HEK293T (cell line): ENCODE data around the gene PLET1.

Experiments used
- ARNT ChIP-seq: fragments of 450-650 bp; IDR thresholded peaks from 2 replicates; pipeline ENCODE4 v1.6.1; 2017; ENCODE audit warnings: mild to moderate bottlenecking
- BHLHE40 ChIP-seq: fragments of 450-650 bp; IDR thresholded peaks from 2 replicates; pipeline ENCODE4 v1.6.1; 2016; ENCODE audit warnings: mild to moderate bottlenecking, moderate library complexity, borderline replicate concordance
- ELF4 ChIP-seq: fragments of 450-650 bp; IDR thresholded peaks from 2 replicates; pipeline ENCODE4 v1.6.1; 2017; ENCODE audit warnings: antibody characterized with exemption
- FOXA1 ChIP-seq: fragments of 450-650 bp; IDR thresholded peaks from 2 replicates; pipeline ENCODE4 v1.6.1; 2016; ENCODE audit warnings: mild to moderate bottlenecking
- FOXK2 ChIP-seq: fragments of 450-650 bp; IDR thresholded peaks from 2 replicates; pipeline ENCODE4 v1.6.1; 2016; ENCODE audit warnings: mild to moderate bottlenecking
- HDGF ChIP-seq: fragments of 450-650 bp; IDR thresholded peaks from 2 replicates; pipeline ENCODE4 v1.6.1; 2017; ENCODE audit warnings: antibody characterized with exemption, borderline replicate concordance
- SP1 ChIP-seq: fragments of 450-650 bp; IDR thresholded peaks from 2 replicates; pipeline ENCODE4 v1.6.1; 2017
- SUZ12 ChIP-seq: fragments of 450-650 bp; IDR thresholded peaks from 2 replicates; pipeline ENCODE4 v1.6.1; 2016; ENCODE audit warnings: mild to moderate bottlenecking
- TARDBP ChIP-seq: fragments of 450-650 bp; IDR thresholded peaks from 2 replicates; pipeline ENCODE4 v1.6.1; 2016
- ZNF384 ChIP-seq: fragments of 450-650 bp; IDR thresholded peaks from 2 replicates; pipeline ENCODE4 v1.6.1; 2016

- TF ChIP-seq BHLHE40 = no peak
- no peak for TF ChIP-seq ZNF384
- no peak for TF ChIP-seq FOXA1
- no peak for TF ChIP-seq FOXK2
- no peak for TF ChIP-seq TARDBP
- no peak for TF ChIP-seq ELF4
- no peak for TF ChIP-seq ARNT
- no peak for TF ChIP-seq HDGF
- TF ChIP-seq SUZ12 = no peak
- TF ChIP-seq SP1 = no peak
Observed at GRCh38 chr11:112303616-112304015, 43.0 kb upstream of the PLET1 start.
